ENCODE measurements around the gene GRID1.

GRCh38 chr10:85901599-85901998, 465.0 kb downstream of the GRID1 start:
- no peak for TF ChIP-seq KAT8 (IDR thresholded peaks at IDR 0.05; ENCODE audit: low read depth)
- no peak for TF ChIP-seq TRIM24 (IDR thresholded peaks at IDR 0.05)
- no peak for TF ChIP-seq ATF3 (IDR thresholded peaks at IDR 0.05)
- TF ChIP-seq ATF3 (CRISPR knock-in tag; conservative IDR thresholded peaks at IDR 0.05), result no peak
- TF ChIP-seq E2F3 (CRISPR knock-in tag; IDR thresholded peaks at IDR 0.05), result no peak
- TF ChIP-seq THRA (IDR thresholded peaks at IDR 0.05), result no peak
- no peak for TF ChIP-seq SMARCE1 (IDR thresholded peaks at IDR 0.05)
- no peak for TF ChIP-seq JUN (IDR thresholded peaks at IDR 0.05; ENCODE audit: borderline replicate concordance, low read depth, low read length)
- no peak for TF ChIP-seq JUN (CRISPR knock-in tag; IDR thresholded peaks at IDR 0.05; ENCODE audit: borderline replicate concordance)
- TF ChIP-seq SNAPC5 (CRISPR knock-in tag; IDR thresholded peaks at IDR 0.05), result no peak
- TF ChIP-seq ZNF668 (CRISPR knock-in tag; IDR thresholded peaks at IDR 0.05), result no peak
- no peak for TF ChIP-seq POLR2A (conservative IDR thresholded peaks at IDR 0.05)
- no peak for TF ChIP-seq KLF13 (tag; IDR thresholded peaks at IDR 0.05; ENCODE audit: borderline replicate concordance, low read depth)
- no peak for TF ChIP-seq HDAC3 (IDR thresholded peaks at IDR 0.05; ENCODE audit: borderline replicate concordance, partially characterized antibody)
- no peak for TF ChIP-seq E2F5 (CRISPR knock-in tag; IDR thresholded peaks at IDR 0.05)
- no peak for TF ChIP-seq POLR2AphosphoS5 (IDR thresholded peaks at IDR 0.05; ENCODE audit: control insufficient read depth, insufficient read depth, low read depth, low read length)
